A673 (cell line): ENCODE data around the gene CORO2A.

Experiments used
- EZH2 ChIP-seq: fragments of 200-600 bp; sonication (generic); IDR thresholded peaks from 2 replicates; pipeline ENCODE4 v1.6.1; 2017; ENCODE audit warnings: borderline replicate concordance, low read depth, mild to moderate bottlenecking, mixed read lengths, antibody characterized with exemption, low read length; ENCODE audit not compliant: poor library complexity, severe bottlenecking
- TF ChIP-seq, protein P1 (sequence below): fragments of 300-800, 200-600 bp; sonication (generic); conservative IDR thresholded peaks from 2 replicates; pipeline ENCODE4 v1.5.1; 2017; ENCODE audit warnings: low read depth, mild to moderate bottlenecking, antibody characterized with exemption, low read length, moderate library complexity, mixed read lengths

- TF ChIP-seq, protein P1, sequence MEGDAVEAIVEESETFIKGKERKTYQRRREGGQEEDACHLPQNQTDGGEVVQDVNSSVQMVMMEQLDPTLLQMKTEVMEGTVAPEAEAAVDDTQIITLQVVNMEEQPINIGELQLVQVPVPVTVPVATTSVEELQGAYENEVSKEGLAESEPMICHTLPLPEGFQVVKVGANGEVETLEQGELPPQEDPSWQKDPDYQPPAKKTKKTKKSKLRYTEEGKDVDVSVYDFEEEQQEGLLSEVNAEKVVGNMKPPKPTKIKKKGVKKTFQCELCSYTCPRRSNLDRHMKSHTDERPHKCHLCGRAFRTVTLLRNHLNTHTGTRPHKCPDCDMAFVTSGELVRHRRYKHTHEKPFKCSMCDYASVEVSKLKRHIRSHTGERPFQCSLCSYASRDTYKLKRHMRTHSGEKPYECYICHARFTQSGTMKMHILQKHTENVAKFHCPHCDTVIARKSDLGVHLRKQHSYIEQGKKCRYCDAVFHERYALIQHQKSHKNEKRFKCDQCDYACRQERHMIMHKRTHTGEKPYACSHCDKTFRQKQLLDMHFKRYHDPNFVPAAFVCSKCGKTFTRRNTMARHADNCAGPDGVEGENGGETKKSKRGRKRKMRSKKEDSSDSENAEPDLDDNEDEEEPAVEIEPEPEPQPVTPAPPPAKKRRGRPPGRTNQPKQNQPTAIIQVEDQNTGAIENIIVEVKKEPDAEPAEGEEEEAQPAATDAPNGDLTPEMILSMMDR: no peak
- TF ChIP-seq EZH2: no peak
These were observed 14.3 kb upstream of the CORO2A start for GRCh38 chr9:98206754-98207153.
